ENCODE data around the gene SCTR. TPM values are rescaled to one million over a fixed set of nuclear protein-coding genes. Genes with fewer than 3 reads are reported as not detected.
A peak's percentile ranks its signal among the peaks of the same experiment; 100 is the strongest.

The SCTR gene
- total and polyA plus RNA-seq, 2 of the 13 experiments (the other 11 are each of a cell fraction or from before 2014, with no cell fraction given): not detected

DNA sequence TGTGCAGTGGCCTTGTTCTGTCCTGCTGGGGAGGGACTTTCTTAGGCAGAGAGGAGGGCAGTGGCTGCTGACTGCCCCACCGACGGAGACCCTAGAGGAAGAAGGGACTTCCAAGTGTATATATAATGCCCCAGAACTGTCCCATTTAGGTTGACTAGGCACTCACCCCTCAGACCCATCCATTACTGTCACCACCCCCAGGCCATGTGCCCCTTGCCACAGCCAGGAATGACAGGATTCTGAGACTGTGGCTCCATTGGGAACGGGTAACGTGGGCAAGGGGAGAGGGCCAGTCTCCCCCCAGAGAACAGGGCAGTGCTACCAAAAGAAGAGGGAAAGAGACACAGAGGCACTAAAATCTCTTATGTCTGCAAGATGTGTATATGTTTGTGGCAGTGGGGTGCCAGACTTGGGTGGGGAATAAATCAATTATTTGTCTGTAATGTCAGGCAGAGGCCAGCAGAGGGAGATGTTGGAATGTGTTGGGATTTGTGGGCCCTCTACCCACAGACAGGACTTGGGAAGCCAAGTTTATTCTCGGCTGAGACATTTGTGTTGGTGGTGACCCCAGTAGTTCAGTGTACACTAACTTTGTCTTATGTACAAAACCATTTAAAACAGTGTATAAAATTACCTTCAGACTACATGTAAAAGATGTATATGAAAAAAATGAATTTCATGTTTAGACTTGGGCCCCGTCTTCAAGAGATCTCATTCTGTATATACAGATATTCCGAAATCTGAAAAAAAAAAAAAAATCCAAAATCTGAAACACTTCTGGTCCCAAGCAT, 116.7 kb downstream of the SCTR start (continued):
- no peak for TF ChIP-seq MAF1 (CRISPR knock-in tag; IDR thresholded peaks at IDR 0.05; ENCODE audit: borderline replicate concordance)
- TF ChIP-seq NR2F6 (IDR thresholded peaks at IDR 0.05): no peak
- peak; percentile 17; the same call in 1 of the 2 replicates for TF ChIP-seq NR2F6 (CRISPR knock-in tag; IDR thresholded peaks at IDR 0.05)
- no peak for TF ChIP-seq KDM6A (CRISPR knock-in tag; IDR thresholded peaks at IDR 0.05; ENCODE audit: low read depth)
- no peak for TF ChIP-seq U2AF1 (optimal IDR thresholded peaks at IDR 0.05; ENCODE audit: low read depth, low read length)
- TF ChIP-seq KDM5A (IDR thresholded peaks at IDR 0.05; ENCODE audit: borderline replicate concordance, low read length): no peak
- no peak for TF ChIP-seq SMAD9 (CRISPR knock-in tag; IDR thresholded peaks at IDR 0.05)
- TF ChIP-seq, protein P1, sequence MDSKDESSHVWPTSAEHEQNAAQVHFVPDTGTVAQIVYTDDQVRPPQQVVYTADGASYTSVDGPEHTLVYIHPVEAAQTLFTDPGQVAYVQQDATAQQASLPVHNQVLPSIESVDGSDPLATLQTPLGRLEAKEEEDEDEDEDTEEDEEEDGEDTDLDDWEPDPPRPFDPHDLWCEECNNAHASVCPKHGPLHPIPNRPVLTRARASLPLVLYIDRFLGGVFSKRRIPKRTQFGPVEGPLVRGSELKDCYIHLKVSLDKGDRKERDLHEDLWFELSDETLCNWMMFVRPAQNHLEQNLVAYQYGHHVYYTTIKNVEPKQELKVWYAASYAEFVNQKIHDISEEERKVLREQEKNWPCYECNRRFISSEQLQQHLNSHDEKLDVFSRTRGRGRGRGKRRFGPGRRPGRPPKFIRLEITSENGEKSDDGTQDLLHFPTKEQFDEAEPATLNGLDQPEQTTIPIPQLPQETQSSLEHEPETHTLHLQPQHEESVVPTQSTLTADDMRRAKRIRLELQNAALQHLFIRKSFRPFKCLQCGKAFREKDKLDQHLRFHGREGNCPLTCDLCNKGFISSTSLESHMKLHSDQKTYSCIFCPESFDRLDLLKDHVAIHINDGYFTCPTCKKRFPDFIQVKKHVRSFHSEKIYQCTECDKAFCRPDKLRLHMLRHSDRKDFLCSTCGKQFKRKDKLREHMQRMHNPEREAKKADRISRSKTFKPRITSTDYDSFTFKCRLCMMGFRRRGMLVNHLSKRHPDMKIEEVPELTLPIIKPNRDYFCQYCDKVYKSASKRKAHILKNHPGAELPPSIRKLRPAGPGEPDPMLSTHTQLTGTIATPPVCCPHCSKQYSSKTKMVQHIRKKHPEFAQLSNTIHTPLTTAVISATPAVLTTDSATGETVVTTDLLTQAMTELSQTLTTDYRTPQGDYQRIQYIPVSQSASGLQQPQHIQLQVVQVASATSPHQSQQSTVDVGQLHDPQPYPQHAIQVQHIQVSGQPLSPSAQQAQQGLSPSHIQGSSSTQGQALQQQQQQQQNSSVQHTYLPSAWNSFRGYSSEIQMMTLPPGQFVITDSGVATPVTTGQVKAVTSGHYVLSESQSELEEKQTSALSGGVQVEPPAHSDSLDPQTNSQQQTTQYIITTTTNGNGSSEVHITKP (CRISPR knock-in tag; IDR thresholded peaks at IDR 0.05; ENCODE audit: low read depth): 0 out of 2 replicates have a peak, but pooled peaks have one; percentile 8
- TF ChIP-seq, protein P2, sequence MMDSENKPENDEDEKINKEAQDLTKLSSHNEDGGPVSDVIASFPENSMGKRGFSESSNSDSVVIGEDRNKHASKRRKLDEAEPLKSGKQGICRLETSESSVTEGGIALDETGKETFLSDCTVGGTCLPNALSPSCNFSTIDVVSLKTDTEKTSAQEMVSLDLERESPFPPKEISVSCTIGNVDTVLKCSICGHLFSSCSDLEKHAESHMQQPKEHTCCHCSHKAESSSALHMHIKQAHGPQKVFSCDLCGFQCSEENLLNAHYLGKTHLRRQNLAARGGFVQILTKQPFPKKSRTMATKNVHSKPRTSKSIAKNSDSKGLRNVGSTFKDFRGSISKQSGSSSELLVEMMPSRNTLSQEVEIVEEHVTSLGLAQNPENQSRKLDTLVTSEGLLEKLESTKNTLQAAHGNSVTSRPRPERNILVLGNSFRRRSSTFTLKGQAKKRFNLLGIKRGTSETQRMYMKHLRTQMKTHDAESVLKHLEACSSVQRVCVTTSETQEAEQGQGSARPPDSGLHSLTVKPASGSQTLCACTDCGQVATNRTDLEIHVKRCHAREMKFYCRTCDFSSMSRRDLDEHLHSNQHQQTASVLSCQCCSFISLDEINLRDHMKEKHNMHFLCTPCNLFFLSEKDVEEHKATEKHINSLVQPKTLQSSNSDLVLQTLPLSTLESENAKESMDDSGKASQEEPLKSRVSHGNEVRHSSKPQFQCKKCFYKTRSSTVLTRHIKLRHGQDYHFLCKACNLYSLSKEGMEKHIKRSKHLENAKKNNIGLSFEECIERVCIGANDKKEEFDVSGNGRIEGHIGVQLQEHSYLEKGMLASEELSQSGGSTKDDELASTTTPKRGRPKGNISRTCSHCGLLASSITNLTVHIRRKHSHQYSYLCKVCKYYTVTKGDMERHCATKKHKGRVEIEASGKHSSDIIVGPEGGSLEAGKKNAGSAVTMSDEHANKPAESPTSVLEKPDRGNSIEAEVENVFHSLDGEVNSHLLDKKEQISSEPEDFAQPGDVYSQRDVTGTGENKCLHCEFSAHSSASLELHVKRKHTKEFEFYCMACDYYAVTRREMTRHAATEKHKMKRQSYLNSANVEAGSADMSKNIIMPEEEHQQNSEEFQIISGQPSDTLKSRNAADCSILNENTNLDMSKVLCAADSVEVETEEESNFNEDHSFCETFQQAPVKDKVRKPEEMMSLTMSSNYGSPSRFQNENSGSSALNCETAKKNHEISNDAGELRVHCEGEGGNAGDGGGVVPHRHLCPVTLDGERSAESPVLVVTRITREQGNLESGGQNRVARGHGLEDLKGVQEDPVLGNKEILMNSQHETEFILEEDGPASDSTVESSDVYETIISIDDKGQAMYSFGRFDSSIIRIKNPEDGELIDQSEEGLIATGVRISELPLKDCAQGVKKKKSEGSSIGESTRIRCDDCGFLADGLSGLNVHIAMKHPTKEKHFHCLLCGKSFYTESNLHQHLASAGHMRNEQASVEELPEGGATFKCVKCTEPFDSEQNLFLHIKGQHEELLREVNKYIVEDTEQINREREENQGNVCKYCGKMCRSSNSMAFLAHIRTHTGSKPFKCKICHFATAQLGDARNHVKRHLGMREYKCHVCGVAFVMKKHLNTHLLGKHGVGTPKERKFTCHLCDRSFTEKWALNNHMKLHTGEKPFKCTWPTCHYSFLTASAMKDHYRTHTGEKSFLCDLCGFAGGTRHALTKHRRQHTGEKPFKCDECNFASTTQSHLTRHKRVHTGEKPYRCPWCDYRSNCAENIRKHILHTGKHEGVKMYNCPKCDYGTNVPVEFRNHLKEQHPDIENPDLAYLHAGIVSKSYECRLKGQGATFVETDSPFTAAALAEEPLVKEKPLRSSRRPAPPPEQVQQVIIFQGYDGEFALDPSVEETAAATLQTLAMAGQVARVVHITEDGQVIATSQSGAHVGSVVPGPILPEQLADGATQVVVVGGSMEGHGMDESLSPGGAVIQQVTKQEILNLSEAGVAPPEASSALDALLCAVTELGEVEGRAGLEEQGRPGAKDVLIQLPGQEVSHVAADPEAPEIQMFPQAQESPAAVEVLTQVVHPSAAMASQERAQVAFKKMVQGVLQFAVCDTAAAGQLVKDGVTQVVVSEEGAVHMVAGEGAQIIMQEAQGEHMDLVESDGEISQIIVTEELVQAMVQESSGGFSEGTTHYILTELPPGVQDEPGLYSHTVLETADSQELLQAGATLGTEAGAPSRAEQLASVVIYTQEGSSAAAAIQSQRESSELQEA (CRISPR knock-in tag; IDR thresholded peaks at IDR 0.05; ENCODE audit: not compliant biosample characterization): no peak
- TF ChIP-seq NFYB (CRISPR knock-in tag; IDR thresholded peaks at IDR 0.05): no peak
- TF ChIP-seq, protein P3, sequence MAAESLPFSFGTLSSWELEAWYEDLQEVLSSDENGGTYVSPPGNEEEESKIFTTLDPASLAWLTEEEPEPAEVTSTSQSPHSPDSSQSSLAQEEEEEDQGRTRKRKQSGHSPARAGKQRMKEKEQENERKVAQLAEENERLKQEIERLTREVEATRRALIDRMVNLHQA (CRISPR knock-in tag; IDR thresholded peaks at IDR 0.05): no peak
- 0 out of 2 replicates have a peak, but pooled peaks have one; percentile 50 for TF ChIP-seq CCDC6 (CRISPR knock-in tag; IDR thresholded peaks at IDR 0.05)
- TF ChIP-seq, protein P4, sequence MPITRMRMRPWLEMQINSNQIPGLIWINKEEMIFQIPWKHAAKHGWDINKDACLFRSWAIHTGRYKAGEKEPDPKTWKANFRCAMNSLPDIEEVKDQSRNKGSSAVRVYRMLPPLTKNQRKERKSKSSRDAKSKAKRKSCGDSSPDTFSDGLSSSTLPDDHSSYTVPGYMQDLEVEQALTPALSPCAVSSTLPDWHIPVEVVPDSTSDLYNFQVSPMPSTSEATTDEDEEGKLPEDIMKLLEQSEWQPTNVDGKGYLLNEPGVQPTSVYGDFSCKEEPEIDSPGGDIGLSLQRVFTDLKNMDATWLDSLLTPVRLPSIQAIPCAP (CRISPR knock-in tag; IDR thresholded peaks at IDR 0.05; ENCODE audit: low read depth): no peak
- TF ChIP-seq PCBP1 (IDR thresholded peaks at IDR 0.05; ENCODE audit: borderline replicate concordance, low read depth, low read length): no peak
- 0 out of 2 replicates have a peak, but pooled peaks have one; percentile 43 for TF ChIP-seq SMAD3 (CRISPR knock-in tag; IDR thresholded peaks at IDR 0.05)
- no peak for TF ChIP-seq FOXA1 (IDR thresholded peaks at IDR 0.05)
- TF ChIP-seq FOXA1 (CRISPR knock-in tag; IDR thresholded peaks at IDR 0.05): no peak
